ENCODE results near the gene ZBTB20.
"Not testable (repeated sequence)": the region's sequence is repeated elsewhere in the genome, so short reads cannot be mapped to it uniquely, and the experiment has no call there.

Gene ZBTB20

DNA sequence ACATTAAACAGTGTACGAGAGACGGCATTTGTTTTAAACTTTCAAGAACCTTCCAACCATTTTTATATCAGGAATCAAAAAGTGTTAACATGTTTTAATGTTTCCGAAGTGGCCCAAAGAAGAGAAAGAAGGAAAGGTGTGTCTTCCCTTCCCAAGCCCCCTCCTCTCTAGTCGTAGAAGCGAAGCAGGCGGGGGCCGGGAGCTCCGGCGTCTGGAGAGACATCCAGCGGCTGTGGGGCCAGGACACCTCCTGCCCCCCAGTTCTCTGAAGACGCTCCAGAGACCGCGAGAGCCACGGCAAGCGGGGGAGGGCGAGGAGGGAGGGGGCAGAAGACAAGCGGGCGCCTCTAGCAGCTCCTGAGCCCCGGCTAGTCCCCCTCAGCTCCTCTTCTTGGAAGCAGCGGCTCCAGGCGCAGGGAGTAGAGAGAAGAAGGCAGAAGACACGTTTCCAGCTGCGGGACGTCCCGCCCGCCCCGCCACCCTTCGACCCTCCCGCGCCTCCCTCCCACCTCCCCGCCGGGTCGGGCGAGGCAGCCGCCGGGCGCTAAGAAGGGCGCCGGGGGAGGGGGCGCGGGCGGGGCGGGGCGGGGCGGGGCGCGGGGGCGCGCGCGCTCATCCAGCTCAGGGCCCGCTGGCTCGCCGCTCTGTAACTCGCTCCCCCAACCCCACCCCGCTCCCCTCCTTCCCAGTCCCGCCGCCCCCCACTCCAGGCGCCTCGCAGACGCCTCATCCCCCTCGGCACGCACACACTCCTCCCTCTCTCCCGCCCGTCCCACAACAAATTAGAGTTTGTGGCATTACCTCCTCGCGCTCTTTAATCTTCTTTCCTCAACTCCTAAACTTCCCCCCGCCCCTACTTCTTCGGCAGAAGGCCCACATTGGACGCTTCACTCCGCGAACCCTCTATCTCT, at the start of gene ZBTB20:
Gene ZBTB20 (minus strand): TSS at position 871 of the 911 bp plus-strand sequence.
- DNase-seq, result peak; percentile 62

GRCh38 chr3:115194476-115194875, 47.4 kb upstream of the ZBTB20 start:
- DNase-seq, result no peak

GRCh38 chr3:115190747-115191146, 43.7 kb upstream of the ZBTB20 start:
- no peak for DNase-seq

- DNase-seq, result no peak
Measured at GRCh38 chr3:115187149-115187757, 40.2 kb upstream of the ZBTB20 start.

DNA sequence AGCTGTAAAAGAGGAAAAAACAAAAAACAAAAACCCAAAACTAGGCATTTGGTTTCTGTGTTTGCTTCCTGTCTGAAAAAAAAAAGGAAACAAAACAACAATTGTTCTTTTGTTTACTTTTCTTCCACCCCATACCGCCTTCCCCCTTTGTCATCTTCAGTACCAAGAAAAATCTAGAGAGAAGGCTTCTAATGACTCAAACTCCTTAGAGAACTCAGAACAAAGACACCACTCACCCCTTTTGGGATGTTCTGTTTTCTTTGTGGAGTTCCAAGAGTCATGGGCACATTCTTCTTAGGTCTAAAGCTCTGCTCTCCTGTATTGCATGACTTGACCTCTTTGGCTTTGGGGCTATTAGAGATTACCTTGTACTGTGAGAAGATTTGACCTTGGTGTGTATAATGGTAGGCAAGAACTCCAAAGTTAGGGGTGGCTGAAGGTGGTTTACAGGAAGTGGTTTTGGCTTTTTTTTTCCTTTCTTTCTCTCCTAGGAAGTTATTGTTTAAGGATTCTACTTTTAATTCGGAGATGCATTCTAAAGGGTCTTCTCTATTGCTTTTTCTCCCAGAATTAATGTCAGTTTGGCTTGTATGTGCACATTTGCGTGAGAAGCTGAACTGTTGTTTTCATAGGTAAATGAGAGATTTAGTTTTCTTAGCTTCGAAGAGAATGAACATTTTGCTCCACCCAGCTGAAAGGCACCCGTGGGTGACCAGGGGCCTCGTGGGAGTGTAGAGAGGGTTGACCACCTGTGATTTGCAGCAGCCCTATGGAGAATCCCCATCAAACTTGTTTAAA, 39.5 kb upstream of the ZBTB20 start:
- no peak for DNase-seq

DNA sequence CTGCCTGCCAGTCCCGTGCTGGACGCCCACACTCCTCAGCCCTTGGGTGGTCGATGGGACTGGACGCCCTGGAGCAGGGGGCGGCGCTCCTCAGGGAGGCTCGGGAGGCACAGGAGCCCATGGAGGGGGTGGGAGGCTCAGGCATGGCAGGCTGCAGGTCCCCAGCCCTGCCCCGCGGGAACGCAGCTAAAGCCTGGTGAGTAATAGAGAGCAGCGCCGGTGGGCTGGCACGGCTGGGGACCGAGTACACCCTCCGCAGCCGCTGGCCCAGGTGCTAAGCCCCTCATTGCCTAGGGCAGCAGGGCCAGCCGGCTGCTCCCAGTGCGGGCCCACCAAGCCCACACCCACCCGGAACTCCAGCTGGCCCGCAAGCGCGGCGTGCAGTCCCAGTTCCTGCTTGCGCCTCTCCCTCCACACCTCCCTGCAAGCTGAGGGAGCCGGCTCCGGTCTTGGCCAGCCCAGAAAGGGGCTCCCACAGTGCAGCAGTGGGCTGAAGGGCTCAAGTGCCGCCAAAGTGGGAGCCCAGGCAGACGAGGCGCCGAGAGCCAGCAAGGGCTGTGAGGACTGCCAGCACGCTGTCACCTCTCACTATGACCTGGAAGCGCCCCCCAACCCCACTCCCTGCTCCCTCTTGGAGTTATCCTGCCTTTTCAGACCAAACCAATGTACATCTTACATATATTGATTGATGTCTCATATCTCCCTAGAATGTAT, 37.9 kb upstream of the ZBTB20 start:
- not testable (repeated sequence) for DNase-seq

GRCh38 chr3:115178930-115179329, 31.8 kb upstream of the ZBTB20 start:
- not testable (repeated sequence) for DNase-seq

- no peak for DNase-seq
Measured at GRCh38 chr3:115169808-115170207, 22.7 kb upstream of the ZBTB20 start.

DNA sequence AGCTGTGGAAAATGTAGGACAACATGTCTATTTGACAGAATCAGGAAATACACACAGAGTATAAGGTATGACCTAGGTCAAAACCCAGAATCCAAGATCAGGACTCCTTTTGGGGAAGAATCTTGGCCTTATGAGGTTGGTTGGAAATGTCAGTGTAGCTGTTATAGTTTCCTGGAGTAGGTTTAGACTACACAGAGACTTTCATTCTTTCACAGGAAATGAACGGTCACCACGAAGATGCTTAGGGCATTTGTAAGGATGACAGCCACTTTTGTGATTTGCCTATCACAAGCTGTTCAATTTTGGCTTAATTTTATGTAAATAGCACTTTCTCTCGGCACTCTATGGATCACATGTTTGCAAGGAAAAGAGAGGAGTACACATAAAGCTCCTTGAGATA, 18.6 kb upstream of the ZBTB20 start:
- no peak for DNase-seq

DNA sequence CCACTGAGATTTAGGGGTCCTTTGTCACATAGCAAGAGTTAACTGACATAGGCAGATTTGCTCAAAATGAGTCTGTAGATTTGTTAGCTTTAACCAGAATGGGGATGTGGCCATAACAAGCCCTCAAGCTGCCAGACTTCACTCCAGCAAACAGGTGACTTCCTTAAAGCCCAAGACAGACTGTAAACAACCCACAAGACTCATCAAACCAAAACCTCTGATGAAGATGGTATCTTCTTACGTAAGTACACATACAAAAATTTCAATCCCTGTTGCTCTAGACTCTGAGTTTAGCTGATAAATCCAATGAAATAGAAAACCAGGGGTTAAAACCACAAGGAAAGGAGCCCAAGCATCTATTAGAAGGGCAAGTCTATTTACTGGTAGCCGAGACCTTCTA, 18.2 kb upstream of the ZBTB20 start:
- no peak for DNase-seq

GRCh38 chr3:115164374-115165221, 17.5 kb upstream of the ZBTB20 start:
- no peak for DNase-seq

GRCh38 chr3:115162759-115163158, 15.7 kb upstream of the ZBTB20 start:
- no peak for DNase-seq

DNA sequence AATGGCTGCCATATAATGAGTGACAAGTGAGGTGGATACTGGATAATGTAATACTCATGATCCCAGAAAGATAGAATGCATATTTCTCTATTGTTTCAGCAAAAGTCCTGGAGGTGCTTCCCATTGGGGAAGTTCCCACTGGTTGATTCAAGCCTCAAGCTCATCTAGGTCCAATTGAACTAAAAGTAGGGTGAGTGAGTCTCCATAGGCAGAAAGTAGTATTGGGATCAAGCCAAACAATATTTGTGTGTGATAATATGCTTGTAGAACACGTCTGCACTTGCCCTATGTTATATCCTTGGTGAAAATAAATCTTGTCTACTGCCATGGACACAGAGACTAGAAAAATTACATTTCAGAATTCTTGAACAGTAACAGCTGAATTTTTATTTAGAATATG, 14.8 kb upstream of the ZBTB20 start:
- no peak for DNase-seq

DNA sequence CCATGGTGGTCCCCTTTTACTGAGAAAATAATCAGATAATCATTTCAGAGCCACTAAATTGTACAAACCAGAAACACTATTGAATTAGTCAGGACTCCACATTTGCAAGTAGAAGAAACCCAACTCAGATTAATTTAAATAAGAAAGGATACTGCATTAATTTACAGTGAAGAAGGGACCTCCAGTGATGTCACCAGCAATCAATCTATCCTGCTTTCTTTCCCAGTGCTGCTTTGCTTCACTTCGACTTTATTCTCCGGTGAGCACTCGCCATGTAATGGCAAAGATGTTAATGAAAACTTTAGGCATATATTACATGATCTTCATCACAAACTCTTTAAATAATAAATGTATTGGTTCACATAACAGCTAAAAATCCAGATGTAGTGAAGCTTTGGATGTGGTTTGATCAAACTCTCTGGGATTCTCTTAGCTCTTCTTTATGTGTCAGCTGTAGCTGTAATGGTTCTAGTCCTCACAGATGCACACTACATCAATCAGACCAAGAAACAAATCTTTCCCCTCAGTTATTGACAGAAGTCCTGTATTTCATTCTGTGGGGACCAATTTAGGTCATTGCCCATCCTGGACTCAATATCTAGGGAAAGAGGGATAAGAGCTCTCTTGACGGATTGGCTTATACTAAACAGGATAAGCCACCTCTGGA, 14.2 kb upstream of the ZBTB20 start:
- no peak for DNase-seq

DNA sequence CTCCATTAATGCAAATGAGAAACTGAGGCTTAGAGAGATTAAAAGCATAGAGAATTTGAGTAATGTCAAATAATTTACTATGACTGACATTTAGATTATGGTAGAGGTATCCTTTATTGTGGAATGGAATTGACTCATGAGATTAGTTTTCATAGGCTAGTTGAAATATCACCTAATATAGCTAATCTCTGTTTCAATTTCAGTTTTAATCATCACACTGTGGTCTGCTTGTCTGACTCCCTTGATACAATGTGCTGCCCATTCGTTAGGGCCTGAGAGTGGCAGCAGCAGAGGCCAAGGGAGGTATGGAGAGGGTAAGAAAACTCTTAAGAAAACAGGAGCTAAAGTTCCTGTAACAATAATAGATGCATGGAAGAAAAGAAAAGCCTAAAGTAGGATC, 13.2 kb upstream of the ZBTB20 start:
- DNase-seq, result no peak

DNA sequence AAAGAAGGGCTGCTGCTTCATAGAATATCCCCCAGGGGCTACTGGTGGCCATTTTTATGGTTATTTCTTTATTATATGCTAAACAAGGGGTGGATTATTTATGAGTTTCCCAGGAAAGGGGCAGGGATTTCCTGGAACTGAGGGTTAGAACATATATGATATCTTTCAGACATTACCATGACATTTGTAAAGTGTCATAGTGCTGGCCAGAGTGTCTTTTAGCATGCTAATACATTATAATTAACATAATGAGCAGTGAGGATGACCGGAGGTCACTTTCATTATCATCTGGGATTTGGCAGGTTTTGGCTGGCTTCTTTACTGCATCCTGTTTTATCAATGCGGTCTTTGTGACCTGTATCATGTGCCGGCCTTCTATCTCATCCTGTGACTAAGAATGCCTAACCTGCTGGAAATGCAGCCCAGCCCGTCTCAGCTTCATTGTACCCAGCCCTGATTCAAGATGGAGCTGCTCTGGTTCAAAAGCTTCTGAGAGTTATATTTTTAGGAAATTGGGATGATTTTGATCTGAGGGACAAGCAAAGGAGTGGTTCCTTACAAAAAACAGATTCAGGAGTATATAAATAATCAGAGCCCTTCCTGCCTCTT, 9.1 kb upstream of the ZBTB20 start:
- DNase-seq, result no peak

DNA sequence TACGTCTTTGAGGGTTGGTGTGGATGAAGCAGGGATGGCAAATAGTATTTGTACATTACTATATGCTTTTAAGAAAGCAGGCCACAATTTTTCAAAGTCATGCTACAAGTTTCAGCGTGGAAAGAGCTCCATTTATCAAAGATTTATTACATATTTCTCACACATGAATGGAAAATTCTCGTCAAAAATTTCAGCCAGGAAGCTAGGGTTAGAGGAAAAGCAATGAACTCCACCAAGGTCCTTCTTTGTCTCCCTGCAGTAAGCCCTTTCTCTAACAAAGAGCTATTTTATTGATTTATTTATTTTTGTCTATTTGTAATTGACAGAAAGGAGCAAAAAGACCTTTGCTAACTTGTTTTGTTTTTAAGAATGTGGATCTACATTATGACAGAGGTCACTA, 7.5 kb upstream of the ZBTB20 start:
- no peak for DNase-seq

DNA sequence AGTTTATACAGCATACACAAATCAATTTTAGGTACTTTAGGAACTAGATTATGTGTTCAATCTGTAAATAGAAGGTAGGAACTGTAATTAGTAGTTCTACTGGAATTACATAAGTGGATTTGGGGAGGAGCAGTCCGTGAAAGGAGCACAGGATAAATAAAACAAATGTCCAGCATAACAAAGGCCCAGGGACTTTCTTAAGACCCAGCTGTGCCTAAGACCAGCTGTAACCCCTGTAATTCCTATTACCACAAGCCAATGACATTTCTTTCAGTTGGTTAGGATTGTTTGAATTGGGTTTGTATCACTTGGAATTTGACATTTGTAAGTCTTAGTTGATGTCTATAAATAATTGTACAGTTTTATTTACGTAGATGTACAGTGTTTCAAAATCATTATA, 4.8 kb upstream of the ZBTB20 start:
- DNase-seq, result no peak

- DNase-seq, result no peak
Measured at GRCh38 chr3:115148142-115148790, 1.2 kb upstream of the ZBTB20 start.

Data from COR-L47 (cell line).